Effector CD8-positive, alpha-beta T cell (primary cell): ENCODE measurements around the gene KCNRG.
"Not testable (repeated sequence)": the region's sequence is repeated elsewhere in the genome, so short reads cannot be mapped to it uniquely, and the experiment has no call there.

Experiments
- DNase-seq: peaks from one replicate; lab custom pipeline; 2025; lab: John Stamatoyannopoulos, UW
- total RNA-seq, 4 experiments: gene quantifications; one replicate each; lab custom pipeline; 2026; lab: John Stamatoyannopoulos, UW

KCNRG gene, protein sequence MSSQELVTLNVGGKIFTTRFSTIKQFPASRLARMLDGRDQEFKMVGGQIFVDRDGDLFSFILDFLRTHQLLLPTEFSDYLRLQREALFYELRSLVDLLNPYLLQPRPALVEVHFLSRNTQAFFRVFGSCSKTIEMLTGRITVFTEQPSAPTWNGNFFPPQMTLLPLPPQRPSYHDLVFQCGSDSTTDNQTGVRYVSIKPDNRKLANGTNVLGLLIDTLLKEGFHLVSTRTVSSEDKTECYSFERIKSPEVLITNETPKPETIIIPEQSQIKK
- 0 to 0.09 (median 0) reads per million in 4 experiments for total RNA-seq

DNA sequence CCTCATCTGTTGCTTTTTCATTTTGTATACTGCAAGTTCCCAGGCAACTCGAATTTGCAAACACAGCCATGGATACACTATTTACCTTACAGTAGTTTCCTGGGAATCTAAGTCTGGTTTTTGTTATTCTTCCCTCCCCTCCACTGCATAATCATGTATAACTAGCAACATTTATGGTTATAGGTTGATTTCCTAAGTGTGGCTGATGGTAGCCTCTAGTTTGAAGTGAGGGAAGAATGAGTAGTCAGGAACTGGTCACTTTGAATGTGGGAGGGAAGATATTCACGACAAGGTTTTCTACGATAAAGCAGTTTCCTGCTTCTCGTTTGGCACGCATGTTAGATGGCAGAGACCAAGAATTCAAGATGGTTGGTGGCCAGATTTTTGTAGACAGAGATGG lies at the start of gene KCNRG:
Gene KCNRG (plus strand): TSS at position 187 of the 400 bp plus-strand sequence. CDS start 50 bp downstream, at position 237.
- DNase-seq = no peak

DNA sequence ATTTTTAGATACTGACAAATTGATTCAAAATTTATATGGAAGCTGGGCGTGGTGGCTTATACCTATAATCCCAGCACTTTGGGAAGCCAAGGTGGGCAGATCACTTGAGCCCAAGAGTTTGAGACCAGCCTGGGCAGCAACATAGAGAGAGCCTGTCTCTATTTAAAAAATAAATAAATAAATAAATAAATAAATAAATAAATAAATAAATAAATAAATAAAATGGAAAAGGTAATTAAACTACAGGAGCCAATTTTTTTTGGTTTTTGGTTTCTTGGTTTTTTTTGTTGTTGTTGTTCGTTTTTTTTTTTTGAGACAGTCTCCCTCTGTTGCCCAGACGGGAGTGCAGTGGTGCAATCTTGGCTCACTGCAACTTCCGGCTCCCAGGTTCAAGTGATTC lies 47.8 kb upstream of the KCNRG start:
- no peak for DNase-seq

DNA sequence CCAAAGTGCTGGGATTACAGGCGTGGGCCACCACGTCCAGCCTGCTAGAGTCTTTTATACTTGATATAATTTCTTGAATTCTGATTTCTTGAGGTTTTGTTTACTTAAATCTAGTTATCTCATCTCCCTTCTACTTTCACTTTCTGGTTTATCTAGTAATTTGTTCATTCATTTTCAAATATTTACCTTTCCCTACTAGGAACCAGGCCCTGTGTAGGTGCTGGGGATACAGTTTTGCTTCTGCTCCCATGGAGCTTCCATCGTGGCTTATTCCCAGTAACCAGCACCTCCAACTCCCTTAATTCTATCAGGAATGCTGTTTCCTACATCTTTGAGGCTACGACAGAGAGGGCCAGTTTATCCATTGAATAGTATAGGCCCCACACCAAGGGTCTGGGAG lies 42.5 kb upstream of the KCNRG start:
- DNase-seq = no peak

DNA sequence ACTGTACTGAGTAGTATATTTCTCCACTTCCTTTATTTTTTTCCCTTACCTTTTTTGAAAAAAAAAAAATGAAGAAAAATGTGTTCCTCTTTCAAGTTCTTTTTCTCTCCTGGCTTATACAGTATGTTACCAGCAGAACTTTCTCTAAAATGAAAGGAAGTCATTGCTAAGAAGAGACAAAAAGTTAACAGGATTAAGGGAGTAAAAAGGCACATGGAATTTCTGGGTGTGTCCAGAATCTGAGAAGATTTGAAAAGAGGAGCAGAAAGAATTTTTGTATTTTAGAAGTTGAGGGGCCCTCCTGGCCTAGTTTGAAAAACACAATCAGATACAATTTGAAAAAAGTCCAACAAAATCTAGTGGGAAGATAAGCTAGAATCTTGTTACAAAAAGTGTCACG lies 39.4 kb upstream of the KCNRG start:
- DNase-seq = no peak

DNA sequence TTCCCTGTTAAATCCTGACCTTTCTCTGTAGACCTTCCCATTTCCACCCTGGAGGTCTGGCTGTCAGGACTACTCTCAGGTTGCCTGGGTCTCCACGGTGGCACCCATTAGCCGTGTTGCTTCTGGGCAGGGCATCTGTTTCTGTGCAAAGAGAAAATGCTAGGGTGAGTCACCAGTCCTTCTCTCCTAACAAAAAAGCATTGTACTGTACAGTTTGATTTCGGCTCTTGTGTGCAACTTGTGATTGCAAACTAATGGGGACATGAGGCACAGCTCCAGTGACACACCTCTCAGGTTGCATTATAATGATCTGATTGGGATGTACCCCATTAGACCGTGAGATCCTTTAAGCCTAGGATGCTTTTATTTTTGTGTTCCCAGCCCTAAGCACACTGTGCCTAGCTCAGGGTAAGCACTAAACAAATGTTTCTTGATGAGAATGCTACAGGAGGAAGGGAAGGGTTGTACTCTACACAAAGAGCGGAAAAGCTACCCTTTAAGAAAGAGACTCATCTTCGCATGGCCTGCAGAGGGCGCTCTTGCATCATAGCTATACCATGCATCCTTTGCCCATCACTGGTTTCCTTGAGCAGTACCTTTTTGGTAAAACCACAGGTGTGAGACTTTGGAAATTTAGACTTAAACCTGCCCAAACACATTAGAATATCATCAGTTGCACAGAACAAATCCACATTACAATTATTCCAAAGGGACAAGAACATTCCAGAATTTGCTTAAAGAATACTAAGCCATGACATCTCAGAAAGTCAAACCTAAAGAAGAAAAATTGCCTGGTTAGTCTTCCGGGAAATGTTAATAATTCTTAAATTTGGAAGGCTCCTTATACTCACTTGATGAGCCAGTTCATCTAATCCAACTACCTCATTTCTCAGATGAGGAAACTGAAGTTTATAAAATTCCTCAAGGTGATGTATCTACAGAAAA lies 38.7 kb upstream of the KCNRG start:
- peak; percentile 67 for DNase-seq

DNA sequence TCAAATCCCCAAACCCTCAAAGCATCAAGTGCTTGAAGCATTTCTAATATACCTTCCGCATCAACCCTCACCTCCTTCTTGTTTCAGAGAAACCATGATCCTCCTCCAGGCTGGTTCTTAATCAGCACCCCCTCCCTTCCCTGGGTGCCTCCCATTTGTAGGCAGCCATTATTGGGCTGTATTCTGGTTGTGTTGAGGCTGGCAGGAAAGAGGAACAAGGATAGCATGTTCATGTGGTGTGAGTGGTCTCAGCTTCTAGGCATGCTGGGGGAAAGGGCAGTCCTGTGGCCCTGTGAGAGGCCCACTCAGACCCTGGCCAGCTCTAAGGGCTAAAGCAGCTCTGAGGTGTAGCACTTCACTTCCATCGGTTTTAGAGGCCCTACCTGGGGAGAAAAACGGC lies 37.3 kb upstream of the KCNRG start:
- DNase-seq = no peak

DNA sequence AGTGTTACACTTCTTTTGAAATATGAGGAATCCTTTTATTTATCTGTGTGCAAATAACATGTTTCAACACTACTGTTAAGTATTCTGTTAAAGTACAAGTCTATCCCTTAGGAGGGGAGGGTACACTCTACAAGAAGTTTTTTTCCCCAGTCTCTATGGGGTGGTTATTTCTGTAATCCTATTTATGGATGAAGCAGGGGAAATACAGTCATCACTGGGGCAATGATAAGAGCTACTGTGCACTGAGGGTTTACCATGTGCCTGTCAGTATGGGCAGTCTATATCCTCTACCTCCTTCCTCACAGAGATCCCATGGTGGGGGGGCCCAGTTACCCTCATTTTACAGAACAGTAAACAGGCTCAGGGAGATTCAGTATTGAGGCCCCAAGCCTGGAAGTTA lies 35.0 kb upstream of the KCNRG start:
- DNase-seq = no peak

DNA sequence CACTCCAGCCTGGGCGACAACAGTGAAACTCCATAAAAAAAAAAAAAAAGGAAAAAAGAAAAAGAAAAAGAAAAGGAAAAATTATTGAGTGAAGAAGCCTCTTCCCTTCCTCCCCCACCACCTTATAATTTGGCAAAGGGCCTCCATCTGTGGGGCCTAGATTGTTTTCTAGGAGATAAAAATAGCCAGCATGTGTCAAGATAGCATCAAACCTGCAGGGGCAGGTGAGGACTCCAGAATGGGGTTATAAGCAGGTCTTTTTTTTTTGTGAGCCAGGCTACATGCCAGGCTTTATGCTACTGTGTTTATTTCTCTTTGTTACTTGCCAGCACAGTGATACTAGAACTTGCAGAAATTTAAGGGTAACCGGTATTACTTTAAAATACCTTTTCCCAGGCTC lies 30.1 kb upstream of the KCNRG start:
- no peak for DNase-seq

DNA sequence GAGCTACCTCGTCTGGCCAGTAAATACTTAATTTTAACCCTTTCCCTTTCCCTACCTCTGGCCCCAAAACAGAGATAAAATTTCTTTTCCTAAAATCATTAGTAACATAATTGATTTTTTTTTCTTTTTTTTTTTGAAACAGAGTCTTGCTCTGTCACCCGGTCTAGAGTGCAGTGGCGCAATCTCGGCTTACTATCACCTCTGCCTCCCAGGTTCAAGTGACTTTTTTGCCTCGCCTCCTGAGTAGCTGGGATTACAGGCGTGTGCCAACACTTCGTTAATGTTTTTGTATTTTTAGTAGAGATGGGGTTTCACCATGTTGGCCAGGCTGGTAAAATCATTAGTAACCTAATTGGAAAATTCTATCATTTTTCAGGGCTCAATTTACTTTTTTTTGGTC lies 28.8 kb upstream of the KCNRG start:
- no peak for DNase-seq

DNA sequence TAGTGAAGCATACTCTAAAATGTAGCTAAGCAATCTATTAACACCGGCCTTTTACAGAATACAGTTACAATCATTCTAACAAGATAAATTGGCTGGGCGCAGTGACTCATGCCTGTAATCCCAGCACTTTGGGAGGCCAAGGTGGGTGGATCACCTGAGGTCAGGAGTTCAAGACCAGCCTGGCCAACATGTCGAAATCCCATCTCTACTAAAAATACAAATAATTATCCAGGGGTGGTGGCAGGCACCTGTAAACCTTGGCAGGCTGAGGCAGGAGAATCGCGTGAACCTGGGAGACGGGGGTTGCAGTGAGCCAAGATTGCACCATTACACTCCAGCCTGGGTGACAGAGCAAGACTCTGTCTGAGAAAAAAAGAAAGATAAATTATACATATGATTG lies 24.6 kb upstream of the KCNRG start:
- not testable (repeated sequence) for DNase-seq

DNA sequence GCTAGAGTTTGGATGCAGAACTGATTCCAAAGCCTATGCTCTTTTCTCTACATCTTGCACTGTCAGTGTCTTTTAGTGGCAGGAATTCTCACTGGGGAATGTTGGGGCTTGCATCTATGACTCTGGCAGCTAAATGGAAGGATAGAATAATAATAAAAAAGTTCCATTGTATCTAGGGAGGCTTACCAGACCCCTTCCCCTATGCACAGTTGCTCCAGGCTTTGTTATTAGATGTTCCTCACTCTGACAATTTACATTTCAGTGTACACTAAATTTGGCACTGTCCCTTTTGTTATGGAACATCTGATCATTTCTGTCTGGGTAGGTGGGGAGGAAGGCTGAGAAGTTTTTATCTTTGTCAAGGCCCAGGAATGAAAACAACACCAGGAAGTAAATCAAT lies 22.1 kb upstream of the KCNRG start:
- no peak for DNase-seq

DNA sequence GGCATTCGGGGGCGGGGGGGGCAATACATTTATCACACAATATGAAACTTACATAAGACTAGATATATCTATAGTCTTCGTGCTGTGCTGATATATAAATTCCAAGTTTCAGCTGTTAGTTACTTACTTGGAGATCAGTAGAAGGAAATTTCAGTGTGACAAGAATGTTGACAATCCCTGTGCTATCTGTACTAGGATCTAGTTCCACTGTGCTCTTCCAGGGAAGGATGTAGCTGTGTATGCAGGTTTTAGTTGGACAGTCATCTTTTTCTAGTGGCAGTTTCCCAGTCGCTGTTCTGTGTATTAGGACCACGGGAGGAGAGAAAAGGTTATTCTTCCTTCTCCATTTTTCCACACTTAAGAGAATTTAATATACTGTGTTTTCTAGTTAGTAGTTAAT lies 21.6 kb upstream of the KCNRG start:
- no peak for DNase-seq

DNA sequence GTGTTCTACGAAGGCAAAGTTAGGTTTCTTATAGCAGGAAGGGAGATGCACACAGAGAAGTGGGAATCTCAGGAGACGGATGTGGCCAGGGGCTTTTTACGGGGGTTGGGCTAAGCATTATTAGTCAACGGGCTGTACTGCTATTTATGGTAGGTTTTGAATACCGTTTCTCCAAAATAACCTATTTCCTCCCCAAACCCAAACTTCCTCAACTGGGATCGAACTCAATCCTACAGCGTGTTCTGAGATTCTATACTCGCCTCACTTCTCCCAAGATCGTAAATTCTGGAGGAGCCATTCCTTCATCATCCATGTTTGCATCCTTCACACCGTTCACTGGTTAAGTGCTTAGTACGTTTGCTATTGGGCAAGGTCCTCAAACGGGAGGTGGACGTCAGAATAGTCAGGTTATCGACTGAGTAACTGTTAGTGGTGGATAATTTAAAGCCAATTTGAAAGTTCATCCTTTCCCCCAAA lies 19.6 kb upstream of the KCNRG start:
- no peak for DNase-seq

DNA sequence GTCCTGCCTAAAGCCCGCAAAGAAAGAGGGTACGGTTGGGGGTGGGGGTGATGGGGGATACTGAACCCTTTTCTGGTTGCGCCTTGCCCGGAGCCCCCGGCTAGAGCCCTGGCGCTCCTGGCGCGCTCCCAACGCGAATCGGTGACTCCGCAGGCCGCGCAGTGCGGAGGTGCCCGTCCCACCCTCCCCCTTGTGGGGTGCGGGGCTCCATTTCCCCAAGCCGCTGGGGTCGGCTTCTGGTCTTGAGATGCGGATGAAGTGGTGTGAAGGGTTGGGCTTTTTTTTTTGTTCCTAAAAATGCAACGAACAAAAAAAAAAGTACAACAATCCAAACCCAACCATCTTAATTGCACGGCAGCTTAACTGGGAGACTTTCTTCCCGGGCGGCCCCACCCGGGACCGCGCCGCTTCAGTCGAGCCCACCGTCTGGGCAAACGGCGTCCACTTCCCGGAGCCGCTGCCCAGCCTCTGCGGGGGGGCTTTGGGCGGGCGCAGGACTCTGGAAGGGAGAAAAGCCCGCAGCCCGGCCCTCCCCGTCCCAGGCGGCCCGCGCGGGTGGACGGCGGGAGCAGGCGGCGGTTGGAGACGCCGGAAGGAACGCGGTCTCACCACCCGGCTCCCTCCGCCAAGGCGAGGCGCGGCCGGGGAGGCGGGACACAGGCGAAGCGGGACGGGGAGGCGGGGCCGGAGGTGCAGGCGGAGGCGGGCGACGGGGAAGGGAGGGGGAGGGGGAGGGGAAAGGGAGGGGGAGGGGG lies 18.9 kb upstream of the KCNRG start:
- DNase-seq = peak; percentile 71

DNA sequence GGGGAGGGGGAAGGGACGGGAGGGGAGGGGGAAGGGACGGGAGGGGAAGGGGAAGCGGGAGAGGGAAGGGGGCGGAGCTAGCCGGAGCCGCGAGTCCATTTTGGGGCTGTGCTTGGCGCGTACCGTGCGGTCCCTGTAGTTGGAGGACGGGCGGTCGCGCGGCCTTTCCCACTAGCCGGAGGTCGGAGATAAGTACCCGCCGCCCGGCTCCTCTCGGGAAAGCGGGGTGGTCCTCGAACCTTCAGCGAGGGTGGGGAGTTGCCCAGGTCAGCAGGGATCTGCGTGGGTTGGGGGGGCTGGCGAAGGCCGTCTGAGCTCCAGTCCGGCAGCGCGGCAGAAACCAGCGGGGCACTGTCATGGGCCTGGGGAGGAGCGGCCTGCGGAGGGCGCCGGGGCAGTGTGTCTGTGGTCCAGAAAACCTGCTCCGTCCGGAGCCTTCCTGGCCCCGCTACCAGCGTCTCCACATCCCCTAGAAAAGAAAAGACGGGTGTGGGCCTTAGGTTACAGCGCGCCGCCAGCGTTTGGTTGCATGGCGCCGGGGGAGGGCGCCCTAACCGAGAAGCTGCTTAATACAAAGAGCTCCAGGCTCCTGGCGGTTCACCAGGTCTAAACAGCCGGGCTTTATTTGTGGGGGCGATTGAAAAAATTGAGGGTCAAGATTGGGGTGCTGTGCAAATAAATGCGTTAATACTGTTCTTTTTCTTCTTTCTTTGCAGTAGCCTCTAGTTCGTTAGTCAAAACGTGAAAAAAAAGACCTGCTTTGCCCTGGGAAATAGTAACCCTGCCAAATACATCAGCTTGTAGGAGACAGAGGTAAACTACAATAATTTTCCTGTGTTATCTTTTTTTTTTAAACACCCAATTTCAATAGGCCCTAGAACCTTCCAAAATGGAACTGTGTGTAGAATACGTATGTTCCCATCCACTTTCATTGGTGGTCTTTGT lies 18.0 kb upstream of the KCNRG start, which contains the start of gene TRIM13:
Gene TRIM13 (plus strand): TSS at position 92 of the 945 bp plus-strand sequence. CDS start 14,899 bp downstream, outside the sequence.
- DNase-seq = peak; percentile 67

DNA sequence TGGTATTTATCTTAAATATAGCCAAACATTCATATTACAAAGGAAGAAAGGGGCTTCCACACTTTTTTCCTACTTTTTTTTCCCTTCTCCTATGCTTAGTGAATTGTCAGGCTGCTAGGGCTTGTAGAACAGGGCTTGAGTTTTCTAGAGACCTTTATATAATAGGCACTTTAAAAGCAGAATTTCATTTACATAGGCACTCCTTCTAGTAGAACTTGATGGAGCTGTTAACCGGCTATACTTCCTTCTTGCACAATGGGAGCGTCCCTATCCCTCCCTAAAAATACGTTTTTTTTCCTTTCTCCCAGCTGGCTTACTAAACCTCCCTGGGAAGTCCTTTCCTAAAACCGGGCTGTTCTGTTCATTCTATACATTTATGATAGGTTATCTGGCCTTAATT lies 17.3 kb upstream of the KCNRG start:
- DNase-seq = no peak

DNA sequence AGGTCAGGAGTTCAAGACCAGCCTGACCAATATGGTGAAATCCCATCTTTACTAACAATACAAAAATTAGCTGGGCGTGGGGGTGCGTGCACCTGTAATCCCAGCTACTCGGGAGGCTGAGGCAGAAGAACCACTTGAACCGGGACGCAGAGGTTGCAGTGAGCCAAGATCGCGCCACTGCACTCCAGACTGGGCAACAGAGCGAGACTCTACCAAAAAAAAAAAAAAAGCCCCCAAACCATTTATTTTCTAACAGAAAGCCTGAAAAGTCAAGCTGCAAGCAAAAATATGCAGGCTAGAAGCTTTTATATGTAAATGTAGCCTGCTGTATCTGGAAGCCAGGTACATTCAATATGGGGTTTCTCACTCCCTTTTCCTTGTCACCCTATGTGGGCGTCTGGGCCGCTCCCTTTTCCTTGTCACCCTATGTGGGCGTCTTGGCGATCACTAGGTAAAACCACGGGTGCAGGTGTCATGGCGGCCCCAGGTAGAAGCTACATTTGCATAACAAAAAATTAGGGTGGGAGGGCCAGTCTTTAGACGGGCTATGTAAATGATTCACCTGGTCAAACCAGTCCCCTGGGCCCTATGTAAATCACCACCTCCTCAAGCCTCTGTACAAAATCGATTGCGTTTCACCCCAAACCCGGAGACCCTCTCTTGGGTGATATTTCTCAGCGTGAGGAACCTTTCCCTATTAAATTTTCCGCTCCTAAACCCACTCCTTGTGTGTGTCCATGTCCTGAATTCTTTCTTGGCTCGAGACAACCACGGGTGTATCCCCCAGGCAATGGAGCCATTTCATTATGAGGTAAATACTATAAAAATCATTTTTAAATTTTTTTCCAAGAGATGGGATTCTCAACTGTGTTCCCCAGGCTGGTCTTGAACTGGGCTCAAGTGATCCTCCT lies 16.3 kb upstream of the KCNRG start:
- no peak for DNase-seq

DNA sequence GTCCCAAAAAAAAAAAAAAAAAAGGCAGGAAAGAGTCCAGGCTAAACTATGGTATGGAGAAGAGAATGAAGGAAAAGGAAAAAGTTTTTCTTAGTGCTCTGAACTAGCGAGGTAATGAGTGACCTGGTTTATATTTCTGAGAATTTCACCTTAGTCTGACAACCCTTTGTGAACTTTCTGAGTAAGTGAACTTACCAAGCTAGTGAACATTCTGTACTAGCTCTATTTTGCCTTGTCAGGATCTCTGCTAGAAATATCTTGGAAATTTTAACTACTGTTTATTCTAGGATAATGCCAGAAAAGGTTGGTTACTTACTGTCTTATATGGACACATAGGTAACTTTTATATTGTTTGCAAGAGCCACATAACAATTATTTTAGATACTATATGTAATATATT lies 14.0 kb upstream of the KCNRG start:
- no peak for DNase-seq

DNA sequence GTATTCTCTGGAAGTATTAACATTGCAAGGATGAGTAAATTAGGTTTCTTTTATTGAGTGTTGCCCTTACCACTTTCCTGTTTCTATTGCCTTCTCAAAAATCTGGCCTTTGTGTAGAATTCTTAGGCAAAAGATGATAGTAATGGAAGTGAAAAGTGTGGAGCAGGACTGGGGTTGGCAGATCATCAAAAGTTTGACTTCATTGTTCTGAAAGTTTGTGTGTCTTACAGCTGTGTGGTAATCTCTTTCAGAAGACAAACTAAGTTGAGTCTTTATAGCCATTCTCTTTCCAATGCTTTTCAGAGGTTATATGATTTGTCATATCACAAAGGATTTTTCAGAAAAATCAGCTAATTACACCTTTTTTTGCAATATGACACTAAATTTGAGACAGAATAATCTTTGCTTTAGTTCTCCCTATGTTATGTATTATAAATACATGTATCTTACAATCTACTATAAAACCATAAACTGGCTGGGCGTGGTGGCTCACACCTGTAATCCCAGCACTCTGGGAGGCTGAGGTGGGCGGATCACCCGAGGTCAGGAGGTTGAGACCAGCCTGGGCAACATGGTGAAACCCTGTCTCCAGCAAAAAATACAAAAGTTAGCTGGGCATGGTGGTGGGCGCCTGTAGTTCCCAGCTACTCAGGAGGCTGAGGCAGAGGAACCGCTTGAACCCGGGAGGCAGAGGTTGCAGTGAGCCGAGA lies 8.7 kb upstream of the KCNRG start:
- DNase-seq = no peak
